HG02840 (cell line): ENCODE results near the gene ADGRG2.
"Not testable (repeated sequence)": the region's sequence is repeated elsewhere in the genome, so short reads cannot be mapped to it uniquely, and the experiment has no call there.

Experiments used
- ATAC-seq: cut with Tn5 transposase; IDR thresholded peaks from one replicate; pipeline ENCODE4 v1.9.1; 2021; ENCODE audit warnings: mild to moderate bottlenecking, moderate library complexity, moderate number of reproducible peaks; ENCODE audit not compliant: unreplicated experiment, low FRiP score

Gene ADGRG2

DNA sequence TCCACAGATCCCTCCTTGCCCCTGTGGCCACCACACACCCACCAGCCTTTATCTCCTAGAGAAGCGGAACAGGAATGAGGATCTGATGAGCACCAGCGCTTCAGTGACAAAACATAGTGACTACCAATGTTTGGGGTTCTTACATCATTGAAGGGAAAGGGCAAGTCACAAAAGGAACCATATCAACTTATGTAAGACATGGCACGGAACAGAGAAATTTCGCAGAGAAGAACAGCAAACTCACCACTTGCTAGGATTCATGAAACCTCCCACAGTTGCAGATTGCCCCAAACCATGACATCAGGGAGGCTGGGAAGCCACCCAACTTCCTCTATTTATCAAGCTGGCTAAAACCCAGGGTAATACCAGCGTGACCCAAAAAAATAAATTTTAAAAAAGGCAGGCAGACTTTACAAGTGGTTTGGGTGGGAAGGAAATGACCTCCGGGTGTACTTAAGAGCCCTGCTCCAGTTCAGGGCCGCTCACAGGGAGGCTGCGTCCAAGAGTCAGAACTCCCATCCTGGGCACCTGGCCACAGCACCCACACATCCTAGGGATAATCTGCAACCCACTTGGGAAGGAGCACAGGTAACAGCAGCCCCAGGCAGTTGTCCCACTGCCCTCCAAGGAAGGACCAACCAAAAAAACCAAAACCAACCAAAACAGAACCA, 36.0 kb downstream of the ADGRG2 start:
- ATAC-seq = no peak

- ATAC-seq = no peak
Observed at GRCh38 chrX:19085666-19086065, 36.6 kb downstream of the ADGRG2 start.

DNA sequence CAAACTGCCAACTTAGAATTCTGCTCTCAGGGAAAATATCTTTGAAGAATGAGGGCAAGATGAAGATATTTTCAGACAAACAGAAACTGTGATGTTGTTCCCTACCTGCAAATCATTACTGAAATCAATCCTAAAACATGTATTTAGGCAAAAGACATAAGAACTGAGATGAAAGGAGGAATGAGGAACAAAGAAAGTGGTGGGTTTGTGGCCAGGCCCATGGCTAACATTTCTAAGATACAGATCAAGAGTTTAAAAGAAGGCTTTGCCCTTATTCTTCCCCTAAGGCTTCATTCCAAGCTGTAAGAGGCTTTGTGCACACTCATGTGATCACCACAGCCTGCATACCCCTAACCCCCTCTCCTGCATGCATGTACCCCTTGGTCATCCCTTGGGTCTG, 46.5 kb downstream of the ADGRG2 start:
- no peak for ATAC-seq

- ATAC-seq = no peak
Observed at GRCh38 chrX:19072372-19072771, 49.9 kb downstream of the ADGRG2 start.

GRCh38 chrX:19070555-19070994, 51.7 kb downstream of the ADGRG2 start:
- no peak for ATAC-seq

- not testable (repeated sequence) for ATAC-seq
Observed at GRCh38 chrX:19066987-19067386, 55.3 kb downstream of the ADGRG2 start.

- ATAC-seq = no peak
Observed at GRCh38 chrX:19065535-19065934, 56.7 kb downstream of the ADGRG2 start.

GRCh38 chrX:19064175-19064574, 58.1 kb downstream of the ADGRG2 start:
- no peak for ATAC-seq

DNA sequence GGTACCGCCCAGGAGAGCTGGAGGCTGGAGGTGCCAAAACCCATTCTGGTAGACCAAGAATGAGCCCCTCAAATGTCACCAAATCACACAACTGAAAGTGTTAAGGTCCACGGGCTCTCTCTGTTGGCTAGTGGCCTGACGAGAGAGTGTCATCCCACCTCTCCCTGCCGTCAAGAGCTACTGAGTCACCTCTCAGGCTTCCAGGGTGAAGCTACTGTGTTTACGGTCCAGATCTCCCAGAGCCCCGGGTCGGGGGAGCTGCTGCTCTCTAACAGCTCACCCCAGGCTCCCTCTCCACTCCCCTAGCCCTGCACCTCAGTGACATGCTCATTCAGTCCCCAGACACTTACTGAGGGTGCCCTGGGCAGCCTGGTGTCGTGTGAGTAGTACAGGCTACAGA, 59.2 kb downstream of the ADGRG2 start:
- no peak for ATAC-seq

GRCh38 chrX:19059067-19059466, 63.2 kb downstream of the ADGRG2 start:
- no peak for ATAC-seq

DNA sequence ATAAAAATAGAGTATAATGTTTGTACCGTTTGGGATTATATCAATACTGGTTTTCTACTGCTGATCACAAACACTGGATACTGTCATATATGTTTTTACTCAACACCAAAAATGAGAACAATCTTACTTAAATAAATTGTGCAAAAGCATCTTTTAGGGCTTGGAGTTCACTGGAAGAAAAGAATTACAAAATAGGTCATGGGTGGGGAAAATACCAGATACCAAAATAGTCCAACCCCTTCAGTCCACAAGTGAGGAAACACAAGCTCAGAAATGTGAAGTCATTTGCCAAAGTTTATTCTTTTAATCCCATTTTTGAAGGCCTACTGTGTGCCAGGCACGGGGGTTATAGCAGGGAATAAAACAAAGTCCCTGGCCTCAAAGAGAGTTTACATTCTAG, 64.4 kb downstream of the ADGRG2 start:
- ATAC-seq = no peak

GRCh38 chrX:19049110-19049509, 73.2 kb downstream of the ADGRG2 start:
- no peak for ATAC-seq

DNA sequence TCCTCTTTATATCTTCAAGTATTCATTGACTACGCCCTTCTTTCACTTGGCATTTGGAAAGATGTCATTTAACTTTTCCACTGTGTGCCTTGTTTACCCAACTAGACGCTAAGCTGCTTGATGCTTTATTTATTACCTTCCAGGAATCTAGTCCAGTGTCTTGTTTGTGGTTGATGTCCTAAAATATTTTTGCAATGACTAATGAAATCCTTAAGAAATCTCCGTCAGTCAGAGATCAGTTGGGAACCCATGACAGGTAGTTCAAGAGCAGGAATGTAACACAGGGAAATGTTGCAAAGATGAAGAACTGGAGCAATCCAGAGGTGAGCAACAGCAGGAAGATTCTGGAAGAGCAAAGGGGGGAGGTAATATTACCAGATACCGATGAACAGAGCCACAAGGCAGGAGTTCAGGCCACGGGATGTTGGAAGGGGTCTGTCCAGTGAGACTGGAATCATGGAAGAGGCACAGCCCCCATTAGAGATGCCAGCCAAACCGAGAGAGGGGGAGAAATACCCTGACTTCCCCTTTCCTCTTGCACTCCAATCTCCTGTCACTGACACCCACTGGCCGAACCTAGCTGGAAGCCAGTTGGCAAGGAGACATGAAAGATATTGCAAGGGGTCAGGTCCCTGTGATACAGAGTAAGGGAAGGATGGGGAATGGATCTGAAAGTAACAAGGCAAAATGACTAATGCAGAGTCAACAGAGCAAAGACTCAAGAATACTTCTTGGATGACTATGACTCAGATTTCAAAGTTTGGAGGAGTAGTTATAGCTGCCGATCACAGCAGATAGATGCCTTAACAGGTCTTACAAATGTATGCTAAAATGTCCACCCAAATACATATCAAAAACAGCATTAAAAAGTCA, 75.7 kb downstream of the ADGRG2 start:
- ATAC-seq = no peak

DNA sequence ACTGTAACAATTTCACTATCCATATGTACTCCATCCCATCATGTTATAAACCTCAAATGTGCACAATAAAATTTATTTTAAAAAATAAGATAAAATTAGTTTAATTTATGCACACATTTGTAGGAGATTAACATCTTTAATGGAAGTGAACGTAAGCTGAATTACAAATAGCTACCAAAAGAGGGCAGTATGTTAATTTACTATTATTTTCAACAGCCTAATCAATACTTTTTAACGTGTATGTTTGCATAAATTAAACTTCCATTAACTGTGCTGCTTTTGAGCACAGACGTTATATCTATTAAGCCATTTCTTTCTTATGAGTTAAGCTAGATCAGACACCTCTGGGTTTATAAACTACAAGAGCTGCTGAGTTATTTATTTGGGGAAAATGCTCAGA, 81.9 kb downstream of the ADGRG2 start:
- no peak for ATAC-seq

DNA sequence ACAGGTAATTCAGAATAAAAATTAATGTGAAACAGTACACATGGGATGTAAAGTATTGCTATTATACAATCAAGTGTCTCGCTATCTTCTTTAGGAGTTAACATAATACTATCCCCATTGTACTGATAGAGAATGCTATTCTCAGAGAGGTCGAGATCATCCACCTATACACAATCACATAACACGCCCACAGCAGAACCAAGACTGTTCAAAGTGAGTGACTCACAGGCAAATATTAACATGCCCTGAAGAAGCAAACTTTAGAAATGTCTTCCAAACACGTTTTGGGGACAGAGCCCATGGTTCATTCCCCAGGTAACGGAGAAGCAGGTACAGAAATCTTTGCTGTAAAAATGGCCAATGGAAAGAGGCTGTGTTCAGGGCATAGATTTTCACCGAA, 88.2 kb downstream of the ADGRG2 start:
- no peak for ATAC-seq

DNA sequence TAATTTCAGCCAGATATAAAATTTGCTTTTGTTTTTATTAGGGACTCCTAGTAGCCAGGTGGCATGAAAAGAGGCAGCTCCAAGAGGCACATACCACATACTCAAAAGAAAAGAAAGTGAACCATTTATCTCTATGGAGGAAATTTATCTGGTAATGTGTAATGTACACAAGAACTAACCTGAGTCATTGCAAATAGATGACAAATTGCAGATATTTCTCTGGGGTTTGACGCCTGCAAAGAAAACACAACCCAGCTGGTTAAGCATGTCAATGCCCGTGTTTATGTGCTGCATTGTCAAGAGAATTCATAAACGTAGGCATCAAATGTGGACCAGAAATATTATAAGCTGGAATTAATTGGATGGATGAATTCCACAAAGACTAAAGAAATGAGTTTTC, 91.5 kb downstream of the ADGRG2 start:
- no peak for ATAC-seq

DNA sequence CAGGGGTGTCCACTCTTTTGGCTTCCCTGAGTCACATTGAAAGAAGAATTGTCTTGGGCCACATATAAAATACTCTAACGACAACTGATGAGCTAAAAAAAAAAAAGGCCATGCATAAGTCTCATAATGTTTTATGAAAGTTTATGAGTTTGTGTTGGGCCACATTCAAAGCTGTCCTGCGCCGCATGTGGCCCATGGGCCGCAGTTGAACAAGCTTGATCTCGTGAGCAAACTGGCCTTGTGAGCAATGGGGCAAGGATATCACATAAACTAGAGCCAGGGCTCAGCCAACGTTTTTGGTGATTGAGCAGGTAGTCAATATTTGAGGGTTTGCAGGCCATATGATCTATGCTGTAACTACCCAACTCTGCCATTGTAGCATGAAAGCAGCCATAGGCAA, 93.7 kb downstream of the ADGRG2 start:
- ATAC-seq = no peak

- no peak for ATAC-seq
Observed at GRCh38 chrX:19024366-19024765, 97.9 kb downstream of the ADGRG2 start.

GRCh38 chrX:19019996-19020395, 102.3 kb downstream of the ADGRG2 start:
- no peak for ATAC-seq

GRCh38 chrX:19017271-19017670, 105.0 kb downstream of the ADGRG2 start:
- no peak for ATAC-seq

GRCh38 chrX:19016614-19017013, 105.7 kb downstream of the ADGRG2 start:
- ATAC-seq = not testable (repeated sequence)

DNA sequence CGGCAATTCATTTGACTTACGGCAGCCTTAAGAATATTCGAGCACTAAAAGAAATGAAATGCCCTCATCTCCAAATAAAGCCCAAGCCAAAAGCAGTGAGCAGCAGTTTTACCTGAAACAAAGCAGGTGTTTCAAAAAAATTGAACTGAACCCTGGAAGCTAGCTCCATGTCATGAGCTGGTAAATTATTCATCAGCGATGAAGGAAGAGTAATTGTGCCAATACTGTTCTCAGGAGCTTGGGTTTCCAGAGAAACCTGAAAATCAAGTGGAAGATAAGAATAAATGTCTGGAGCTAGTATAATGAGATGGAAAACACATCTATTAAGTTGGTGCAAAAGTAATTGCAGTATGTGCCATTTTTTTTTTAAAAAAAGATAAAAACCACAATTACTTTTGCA, 114.4 kb downstream of the ADGRG2 start:
- no peak for ATAC-seq
